HCEC 1CT (cell line): ENCODE results near the gene EPHB2.

ENCODE experiments used
- DNase-seq: peaks from one replicate; pipeline ENCODE4 v3.0.0-alpha.2; 2017

The EPHB2 gene

GRCh38 chr1:22782406-22782805, 71.8 kb downstream of the EPHB2 start:
- no peak for DNase-seq

- DNase-seq: no peak
Measured at GRCh38 chr1:22784317-22784716, 73.7 kb downstream of the EPHB2 start.

DNA sequence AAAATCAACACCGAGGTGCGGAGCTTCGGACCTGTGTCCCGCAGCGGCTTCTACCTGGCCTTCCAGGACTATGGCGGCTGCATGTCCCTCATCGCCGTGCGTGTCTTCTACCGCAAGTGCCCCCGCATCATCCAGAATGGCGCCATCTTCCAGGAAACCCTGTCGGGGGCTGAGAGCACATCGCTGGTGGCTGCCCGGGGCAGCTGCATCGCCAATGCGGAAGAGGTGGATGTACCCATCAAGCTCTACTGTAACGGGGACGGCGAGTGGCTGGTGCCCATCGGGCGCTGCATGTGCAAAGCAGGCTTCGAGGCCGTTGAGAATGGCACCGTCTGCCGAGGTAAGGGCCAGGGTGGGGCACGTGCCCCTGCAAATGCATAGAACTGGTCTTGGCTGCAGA, 74.1 kb downstream of the EPHB2 start:
- no peak for DNase-seq

DNA sequence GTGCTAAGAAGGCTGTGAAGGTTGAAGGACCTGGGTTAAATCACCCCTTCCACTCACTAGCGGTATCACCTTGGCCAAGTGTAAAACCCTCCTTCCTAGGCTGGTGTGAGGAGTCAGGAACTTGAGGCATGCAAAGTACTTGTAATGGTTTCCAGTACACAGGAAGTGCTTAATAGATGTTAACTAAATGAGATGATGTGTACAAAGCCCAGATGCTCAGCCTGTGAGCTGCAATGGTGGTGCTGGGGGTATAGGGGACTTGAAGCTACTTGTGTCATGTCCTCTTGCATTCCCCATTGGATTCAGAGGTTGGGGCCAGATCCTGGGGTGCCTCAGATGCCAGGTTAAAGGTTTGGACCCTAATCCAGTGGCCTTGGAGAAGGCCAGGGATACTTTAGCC, 75.5 kb downstream of the EPHB2 start:
- DNase-seq: no peak

DNA sequence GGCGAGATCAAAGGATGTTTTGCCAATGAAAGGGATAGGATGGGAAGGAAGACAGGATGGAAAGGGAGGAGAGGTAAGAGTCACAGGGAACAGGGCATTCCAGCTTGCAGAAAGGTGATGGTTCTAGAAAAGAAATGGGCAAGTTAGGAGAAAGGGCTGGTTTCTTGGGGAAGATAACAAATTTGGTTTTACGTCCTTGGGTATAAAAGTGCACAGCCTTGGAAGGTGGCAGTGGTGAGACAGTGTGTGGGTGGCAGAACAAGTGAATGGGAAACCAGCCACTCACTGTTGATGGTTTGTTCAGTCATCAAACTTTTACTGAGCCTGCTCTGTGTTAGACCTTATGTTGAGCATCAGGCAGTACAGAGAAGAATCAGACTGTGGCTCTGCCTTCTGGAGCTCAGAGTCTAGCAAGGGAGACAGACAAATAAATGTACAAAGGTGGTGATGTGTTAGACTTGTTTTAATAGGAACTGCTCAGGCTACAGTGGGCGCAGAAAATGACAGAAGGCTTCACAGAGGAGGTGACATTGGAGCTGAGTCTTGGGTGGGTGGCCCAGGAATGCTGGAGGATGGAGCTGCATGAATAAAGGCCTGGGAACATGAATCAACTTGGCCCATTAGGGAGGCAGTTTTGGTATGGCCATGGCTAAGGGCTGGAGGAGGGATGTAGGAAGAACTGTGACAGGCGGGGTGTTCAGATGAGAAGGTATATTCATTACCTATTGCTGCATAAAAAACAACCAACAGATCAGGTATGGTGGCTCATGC, 76.3 kb downstream of the EPHB2 start:
- no peak for DNase-seq

GRCh38 chr1:22787636-22788035, 77.0 kb downstream of the EPHB2 start:
- no peak for DNase-seq

DNA sequence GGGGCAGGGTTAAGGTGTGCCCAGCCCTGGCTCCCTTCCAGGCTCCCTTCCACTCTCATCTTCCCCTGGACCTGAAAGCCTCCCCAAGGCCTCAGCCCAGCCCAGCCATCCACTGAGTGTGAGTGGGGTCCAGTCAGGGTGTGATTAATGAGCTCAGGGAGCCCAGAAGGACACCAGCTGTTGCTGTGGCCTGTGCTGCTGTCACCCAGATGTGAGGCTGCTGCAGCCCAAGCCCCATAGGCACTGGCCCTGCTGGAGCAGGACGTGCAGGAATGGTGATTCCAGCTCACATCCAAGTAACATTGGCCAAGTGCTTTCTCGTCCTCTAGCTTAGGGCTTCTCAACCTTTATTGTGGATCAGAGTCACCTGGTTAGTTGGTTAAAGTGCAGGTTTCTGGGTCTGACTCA, 77.6 kb downstream of the EPHB2 start:
- DNase-seq: no peak

DNA sequence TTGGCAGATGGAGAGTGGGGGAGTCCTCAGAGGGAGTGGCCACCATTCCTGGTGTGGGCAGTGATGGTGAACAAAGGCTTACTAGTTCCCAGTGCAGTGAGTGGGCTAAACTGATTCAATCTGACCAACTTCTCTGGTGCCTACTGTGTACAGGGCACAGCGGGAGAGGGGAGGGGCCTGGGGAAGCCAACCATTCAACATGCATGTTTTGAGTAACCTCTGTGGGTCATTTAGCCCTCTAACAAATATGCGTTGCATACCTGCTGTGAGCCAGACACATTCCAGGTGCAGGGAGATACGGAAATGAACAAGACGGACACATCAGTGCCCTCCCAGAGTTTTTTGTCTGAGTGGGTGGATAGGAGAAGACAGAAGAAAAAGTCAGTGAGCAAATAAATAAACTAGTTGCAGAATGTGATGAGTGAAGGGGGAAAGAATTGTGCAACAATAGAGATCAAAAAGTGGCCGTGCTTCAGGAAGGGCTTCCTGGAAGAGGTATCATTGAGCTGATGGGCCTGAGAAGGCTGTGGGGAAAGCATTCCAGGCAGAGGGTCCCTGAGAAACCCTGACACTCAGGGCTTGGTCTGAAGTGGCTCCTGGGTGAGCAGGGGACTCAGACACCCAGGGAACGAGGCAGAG, 78.8 kb downstream of the EPHB2 start:
- DNase-seq: no peak

DNA sequence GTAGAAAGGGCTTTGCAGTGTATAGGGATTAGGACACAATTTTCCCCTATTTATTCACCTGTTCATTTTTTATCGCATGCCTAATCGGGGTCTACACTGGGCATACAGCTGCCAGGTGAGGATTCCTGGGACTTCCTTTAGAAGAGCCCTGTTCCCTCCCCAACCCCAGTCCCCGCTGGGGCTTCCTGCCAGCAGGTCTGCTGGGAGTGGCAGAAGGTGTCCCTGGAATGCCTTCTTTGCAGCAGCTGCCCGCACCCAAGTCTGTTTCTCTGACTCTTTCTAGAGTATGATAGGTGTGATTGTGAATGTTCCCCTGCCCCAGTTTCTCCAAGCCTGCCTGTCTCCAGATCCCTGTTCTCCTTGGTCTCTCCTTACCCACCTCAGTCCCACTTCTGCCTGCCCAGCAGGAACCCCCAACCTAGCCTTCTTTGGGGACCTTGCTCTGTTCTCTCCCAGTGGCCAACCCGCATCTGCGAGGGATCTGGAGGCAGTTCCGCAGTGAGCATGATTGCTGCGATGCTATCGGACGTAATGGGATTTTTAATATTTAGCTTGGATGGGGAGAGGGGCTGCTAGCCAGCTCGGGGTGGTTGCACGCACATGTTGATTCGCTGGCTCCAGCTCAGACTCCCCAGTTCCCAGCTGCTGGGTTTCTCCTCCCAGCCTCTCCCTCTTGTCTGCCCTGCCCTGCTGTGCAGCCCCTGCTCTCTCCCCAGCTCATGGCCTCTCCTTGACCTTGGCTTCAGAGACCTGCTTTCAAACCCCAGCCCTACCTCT, 79.8 kb downstream of the EPHB2 start:
- no peak for DNase-seq

DNA sequence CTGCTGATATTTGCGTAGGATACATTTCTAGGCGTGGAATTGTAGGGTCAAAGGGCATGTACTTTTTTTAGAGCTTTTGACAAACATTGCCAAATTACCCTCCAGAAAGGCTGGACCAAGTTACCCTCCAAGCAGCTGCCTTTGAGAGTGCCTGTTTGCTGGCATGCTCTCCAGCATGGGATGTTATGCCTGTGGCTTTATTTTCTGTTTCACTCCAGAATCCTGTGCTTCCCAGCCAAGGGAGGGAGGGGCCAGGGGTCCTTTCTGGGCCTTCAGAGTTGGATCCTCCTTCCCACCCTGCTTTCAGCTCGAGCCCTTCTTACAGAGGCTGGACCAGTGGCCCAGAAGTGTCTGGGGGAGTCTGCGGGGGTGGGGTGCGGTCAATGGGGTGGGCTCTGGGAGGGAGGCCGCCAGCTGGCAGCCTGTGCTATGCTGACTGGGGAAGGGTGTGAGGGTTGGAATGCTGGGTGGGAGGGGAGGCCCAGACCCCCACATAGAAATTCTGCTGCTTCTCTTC, 81.2 kb downstream of the EPHB2 start:
- DNase-seq: no peak

GRCh38 chr1:22792396-22793160, 81.9 kb downstream of the EPHB2 start:
- no peak for DNase-seq

DNA sequence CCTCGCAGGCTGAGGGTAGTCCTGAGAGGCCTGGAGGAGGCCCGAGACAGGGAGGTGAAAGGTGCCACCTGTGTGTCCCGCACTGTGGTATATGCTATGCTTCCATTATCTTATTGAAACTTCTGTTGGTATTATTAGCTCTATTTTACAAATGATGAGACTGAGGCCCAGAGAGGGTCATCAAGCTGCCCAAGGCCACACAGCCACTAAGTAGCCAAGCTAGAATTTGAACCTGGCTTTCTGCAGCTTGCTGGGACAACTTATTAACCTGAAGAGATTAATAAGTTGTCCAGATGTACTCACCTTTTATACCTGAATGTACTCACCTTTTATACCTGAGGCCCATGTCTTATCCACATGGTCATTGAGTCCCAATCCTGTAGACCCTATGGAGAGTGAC, 83.0 kb downstream of the EPHB2 start:
- no peak for DNase-seq

DNA sequence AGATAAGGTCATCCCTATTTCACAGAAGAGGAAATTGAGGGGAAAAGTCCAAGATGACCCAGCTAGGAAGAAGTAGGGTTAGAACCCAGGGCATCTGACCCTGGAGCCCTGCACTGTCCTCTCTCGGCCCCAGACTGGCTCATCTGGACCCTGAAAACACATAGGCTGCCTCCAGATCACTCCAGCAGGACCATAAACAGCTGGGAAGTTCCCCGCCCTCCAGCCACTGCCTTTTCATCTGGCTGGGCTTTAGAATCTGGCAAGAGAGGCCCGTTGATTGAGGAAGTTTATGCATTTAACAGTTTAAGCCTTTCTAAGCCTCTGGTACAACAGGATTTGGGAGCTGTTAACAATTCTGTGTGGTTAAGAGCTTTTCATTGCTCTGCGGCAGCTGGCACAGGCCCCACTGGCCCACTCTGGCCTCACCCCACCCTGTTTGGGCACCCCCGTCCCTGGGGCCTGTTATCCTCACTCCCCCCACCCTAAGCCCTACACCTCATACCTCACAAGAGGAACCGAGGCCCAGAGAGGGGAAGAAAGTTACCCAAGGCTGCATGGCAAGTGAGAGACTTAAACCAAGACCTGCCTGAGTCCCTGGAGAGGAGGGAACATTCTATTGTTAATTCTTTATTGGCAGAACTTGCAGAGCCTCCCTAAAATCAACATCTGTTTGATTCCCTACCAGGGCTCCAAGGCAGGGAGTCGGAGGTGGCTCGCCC, 84.2 kb downstream of the EPHB2 start:
- no peak for DNase-seq

- no peak for DNase-seq
Measured at GRCh38 chr1:22795366-22795714, 84.7 kb downstream of the EPHB2 start.

- DNase-seq: no peak
Measured at GRCh38 chr1:22796642-22797041, 86.0 kb downstream of the EPHB2 start.

- DNase-seq: no peak
Measured at GRCh38 chr1:22798083-22798482, 87.4 kb downstream of the EPHB2 start.

DNA sequence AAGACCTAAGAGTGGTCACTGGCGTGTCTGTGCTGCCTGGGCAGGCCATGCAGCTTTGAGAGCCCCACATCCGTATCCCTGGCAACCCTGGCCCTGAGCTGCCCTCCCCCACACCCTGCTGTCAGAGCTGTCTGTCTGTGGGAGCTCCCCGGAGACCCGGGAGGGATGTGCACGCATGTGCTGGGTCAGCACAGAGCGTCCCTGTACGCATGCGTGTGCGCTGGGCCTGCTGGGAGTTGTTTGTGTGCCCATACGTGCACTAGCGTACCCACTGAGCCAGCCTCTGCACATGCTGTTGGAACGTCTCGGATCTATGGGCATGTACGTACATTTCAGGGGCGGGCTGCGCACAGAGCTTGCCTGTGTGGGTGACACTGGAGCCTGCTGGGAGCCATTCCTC, 89.3 kb downstream of the EPHB2 start:
- DNase-seq: no peak

- DNase-seq: no peak
Measured at GRCh38 chr1:22800629-22801028, 90.0 kb downstream of the EPHB2 start.

DNA sequence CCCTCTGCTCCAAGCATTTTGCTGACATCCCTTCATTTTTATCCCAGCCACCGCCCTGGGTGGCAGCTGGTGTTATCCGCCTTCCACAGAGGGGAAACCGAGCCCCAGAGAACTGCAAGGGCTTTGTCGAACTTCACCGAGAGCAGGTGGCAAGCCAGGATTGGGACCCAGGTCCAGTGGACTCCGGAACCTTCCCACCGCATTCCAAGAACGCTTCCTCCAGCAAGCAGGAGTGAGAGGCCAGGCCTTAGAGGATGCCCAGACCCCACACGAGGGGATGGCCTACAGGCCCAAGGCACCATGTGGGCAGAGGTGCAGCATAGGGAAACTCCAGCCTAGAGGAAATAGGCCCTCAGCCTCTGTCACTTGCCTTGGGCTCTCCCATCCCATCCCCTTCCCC, 90.7 kb downstream of the EPHB2 start:
- DNase-seq: no peak

DNA sequence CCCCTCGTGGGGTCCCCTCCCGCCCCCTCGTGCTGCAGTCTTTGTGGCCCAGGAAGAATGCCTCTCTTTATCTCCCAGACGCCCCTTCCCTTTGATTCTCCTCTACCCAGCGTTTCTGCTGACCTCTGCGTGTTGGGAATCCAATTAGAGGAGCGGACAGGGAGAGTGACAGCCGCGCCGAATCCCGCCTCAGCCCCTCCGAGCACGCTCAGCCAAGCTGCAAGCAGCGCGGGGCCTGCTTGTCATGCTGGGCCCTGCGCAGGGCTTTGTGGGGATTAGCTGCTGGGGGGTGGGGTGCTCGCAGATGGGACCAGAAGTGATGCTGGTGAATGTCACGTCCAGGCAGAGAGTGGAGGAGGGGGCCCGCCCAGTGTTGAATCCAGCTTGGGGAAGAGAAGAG, 91.1 kb downstream of the EPHB2 start:
- DNase-seq: no peak

- no peak for DNase-seq
Measured at GRCh38 chr1:22803833-22804232, 93.2 kb downstream of the EPHB2 start.

DNA sequence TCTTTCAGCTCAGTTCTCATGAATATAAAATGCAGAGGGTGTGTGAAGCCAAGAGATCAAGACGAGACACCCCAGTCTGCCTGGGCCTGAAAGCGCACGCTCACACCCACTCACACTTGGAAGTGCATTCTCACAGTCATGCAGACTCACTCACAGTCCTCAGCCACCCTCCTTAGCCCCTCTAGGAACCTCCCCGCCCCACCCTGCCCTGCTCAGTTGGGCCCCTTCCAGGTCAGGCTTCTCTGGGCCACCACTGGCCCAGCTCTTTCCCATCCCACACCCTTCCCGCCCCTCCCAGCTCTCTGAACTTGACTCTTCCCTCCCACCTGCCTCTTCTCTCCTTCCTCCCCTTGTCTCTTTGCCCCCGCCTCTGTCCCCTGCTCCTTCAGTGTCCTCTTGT, 93.8 kb downstream of the EPHB2 start:
- no peak for DNase-seq
